Neural progenitor cell (in vitro differentiated cells): ENCODE data around the gene HTR2B.

Experiments used
- EZH2 ChIP-seq: fragments of 200-600 bp; sonication (generic); IDR thresholded peaks from 2 replicates; pipeline ENCODE4 v1.6.1; 2017; ENCODE audit warnings: antibody characterized with exemption, mild to moderate bottlenecking, moderate library complexity
- TF ChIP-seq, protein P1 (sequence below): fragments of 200-600 bp; sonication (generic); IDR thresholded peaks from 2 replicates; pipeline ENCODE4 v1.5.1; 2017; ENCODE audit warnings: antibody characterized with exemption, mild to moderate bottlenecking

DNA sequence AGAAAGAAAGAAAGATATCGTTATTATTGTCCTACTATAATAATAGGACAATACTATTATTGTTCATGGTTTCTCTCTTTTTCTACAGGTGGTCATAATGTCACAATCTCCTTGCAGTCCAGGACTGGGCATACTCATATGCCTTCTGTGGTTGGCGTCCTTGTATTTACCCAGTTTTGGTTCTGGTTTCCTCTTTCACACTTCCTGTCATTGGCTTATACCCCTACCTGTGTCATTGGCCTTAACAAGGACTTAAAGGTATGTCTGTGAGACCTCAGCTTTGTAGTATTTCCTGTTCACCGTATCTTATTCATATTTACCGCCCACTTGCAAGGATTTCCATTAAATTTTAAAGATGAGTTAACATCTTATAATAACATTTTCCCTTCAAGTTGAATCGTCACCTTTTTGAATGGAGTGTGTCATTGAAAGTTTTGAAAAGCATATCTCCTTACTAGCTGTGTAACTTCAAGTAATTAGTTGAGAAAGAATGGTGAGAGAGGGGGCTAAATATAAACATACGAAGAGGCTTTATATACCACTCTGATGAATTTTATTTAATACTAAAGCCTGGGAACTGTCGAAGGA, 36.5 kb upstream of the HTR2B start:
- TF ChIP-seq, protein P1, sequence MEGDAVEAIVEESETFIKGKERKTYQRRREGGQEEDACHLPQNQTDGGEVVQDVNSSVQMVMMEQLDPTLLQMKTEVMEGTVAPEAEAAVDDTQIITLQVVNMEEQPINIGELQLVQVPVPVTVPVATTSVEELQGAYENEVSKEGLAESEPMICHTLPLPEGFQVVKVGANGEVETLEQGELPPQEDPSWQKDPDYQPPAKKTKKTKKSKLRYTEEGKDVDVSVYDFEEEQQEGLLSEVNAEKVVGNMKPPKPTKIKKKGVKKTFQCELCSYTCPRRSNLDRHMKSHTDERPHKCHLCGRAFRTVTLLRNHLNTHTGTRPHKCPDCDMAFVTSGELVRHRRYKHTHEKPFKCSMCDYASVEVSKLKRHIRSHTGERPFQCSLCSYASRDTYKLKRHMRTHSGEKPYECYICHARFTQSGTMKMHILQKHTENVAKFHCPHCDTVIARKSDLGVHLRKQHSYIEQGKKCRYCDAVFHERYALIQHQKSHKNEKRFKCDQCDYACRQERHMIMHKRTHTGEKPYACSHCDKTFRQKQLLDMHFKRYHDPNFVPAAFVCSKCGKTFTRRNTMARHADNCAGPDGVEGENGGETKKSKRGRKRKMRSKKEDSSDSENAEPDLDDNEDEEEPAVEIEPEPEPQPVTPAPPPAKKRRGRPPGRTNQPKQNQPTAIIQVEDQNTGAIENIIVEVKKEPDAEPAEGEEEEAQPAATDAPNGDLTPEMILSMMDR: no peak
- no peak for TF ChIP-seq EZH2
